OCI-LY1 (cell line): Measurements from ENCODE around the gene SUGP2.
"Not testable (repeated sequence)": the region's sequence is repeated elsewhere in the genome, so short reads cannot be mapped to it uniquely, and the experiment has no call there.

Source experiments
- H2AFZ ChIP-seq: fragments of 200-600 bp; sonication (generic), shearing (Covaris generic); 2 replicates; pipeline ENCODE4 v1.6.0; 2014; ENCODE audit warnings: antibody characterized with exemption, mild to moderate bottlenecking, low read length
- H3F3A ChIP-seq: fragments of 200-600 bp; sonication (generic), shearing (Covaris generic); 2 replicates; pipeline ENCODE4 v1.6.0; 2014; ENCODE audit warnings: mild to moderate bottlenecking, antibody characterized with exemption, low read length, moderate library complexity; ENCODE audit not compliant: insufficient read depth
- H3K27ac ChIP-seq: fragments of 200-600 bp; sonication (generic); 2 replicates; pipeline ENCODE4 v1.5.1; 2014; ENCODE audit warnings: low read length, mixed run types, mild to moderate bottlenecking, low read depth; ENCODE audit not compliant: poor library complexity, severe bottlenecking
- H3K27me3 ChIP-seq: fragments of 200-600 bp; sonication (generic); 2 replicates; pipeline ENCODE4 v1.6.0; 2014; ENCODE audit warnings: antibody characterized with exemption, mild to moderate bottlenecking, low read length, moderate library complexity; ENCODE audit not compliant: insufficient read depth
- H3K36me3 ChIP-seq: fragments of 200-600 bp; sonication (generic); 2 replicates; pipeline ENCODE4 v1.6.1; 2014; ENCODE audit warnings: mild to moderate bottlenecking, antibody characterized with exemption, low read length, moderate library complexity, mixed read lengths; ENCODE audit not compliant: insufficient read depth
- H3K4me1 ChIP-seq: fragments of 200-600 bp; sonication (generic); 2 replicates; pipeline ENCODE4 v1.5.1; 2014; ENCODE audit warnings: mild to moderate bottlenecking, low read length, moderate library complexity; ENCODE audit not compliant: insufficient read depth, severe bottlenecking
- H3K4me2 ChIP-seq: fragments of 200-600 bp; sonication (generic), shearing (Covaris generic); 2 replicates; pipeline ENCODE4 v1.6.1; 2014; ENCODE audit warnings: low read length
- H3K4me3 ChIP-seq: fragments of 200-600 bp; sonication (generic); 2 replicates; pipeline ENCODE4 v1.5.1; 2014; ENCODE audit warnings: low read length, low read depth, mild to moderate bottlenecking, mixed read lengths; ENCODE audit not compliant: poor library complexity, severe bottlenecking
- H3K79me2 ChIP-seq: fragments of 200-600 bp; shearing (Covaris generic); 2 replicates; pipeline ENCODE4 v1.6.1; 2016; ENCODE audit warnings: mixed run types, low read length, mixed read lengths; ENCODE audit not compliant: insufficient read depth
- H3K9ac ChIP-seq: fragments of 200-600 bp; sonication (generic), shearing (Covaris generic); 2 replicates; pipeline ENCODE4 v1.6.1; 2014; ENCODE audit warnings: mild to moderate bottlenecking, low read length, mixed read lengths
- H3K9me2 ChIP-seq: fragments of 200-600 bp; sonication (generic), shearing (Covaris generic); 2 replicates; pipeline ENCODE4 v1.6.1; 2014; ENCODE audit warnings: low read depth, mild to moderate bottlenecking, low read length, mixed read lengths
- H3K9me3 ChIP-seq: fragments of 200-600 bp; shearing (Covaris generic); 2 replicates; pipeline ENCODE4 v1.6.1; 2014; ENCODE audit warnings: low read length, mixed read lengths
- H4K20me1 ChIP-seq: fragments of 200-600 bp; sonication (generic), shearing (Covaris generic); 2 replicates; pipeline ENCODE4 v1.6.0; 2016; ENCODE audit warnings: mild to moderate bottlenecking, low read length; ENCODE audit not compliant: insufficient read depth
- CTCF ChIP-seq: fragments of 200-600 bp; sonication (generic), shearing (Covaris generic); IDR thresholded peaks from 2 replicates; pipeline ENCODE4 v1.5.1; 2017; ENCODE audit warnings: mild to moderate bottlenecking, antibody characterized with exemption, low read length, moderate library complexity, mixed read lengths
- EZH2 ChIP-seq: fragments of 200-600 bp; sonication (generic), shearing (Covaris generic); IDR thresholded peaks from 2 replicates; pipeline ENCODE4 v1.8.0; 2017; ENCODE audit warnings: borderline replicate concordance, mixed run types, mild to moderate bottlenecking, antibody characterized with exemption, low read length, moderate library complexity, mixed read lengths

SUGP2 gene

GRCh38 chr19:19025861-19026260 is 7.5 kb downstream of the SUGP2 start:
- H3K36me3 ChIP-seq, result peaks cover 97% of the 10 kb centered on the region
- no peaks in the 10 kb centered on the region for H3K9me3 ChIP-seq
- H3K9me2 ChIP-seq, result no peaks in the 10 kb centered on the region
- H3K9ac ChIP-seq, result no peak overlapping the region
- no peaks in the 10 kb centered on the region for H3F3A ChIP-seq
- no peaks in the 10 kb centered on the region for H3K27me3 ChIP-seq
- no peak overlapping the region for H2AFZ ChIP-seq
- H4K20me1 ChIP-seq, result no peaks in the 10 kb centered on the region
- no peak overlapping the region for H3K4me3 ChIP-seq
- H3K27ac ChIP-seq, result no peak overlapping the region
- peaks cover 17% of the 10 kb centered on the region for H3K79me2 ChIP-seq
- H3K4me2 ChIP-seq, result no peak overlapping the region
- no peaks in the 10 kb centered on the region for H3K4me1 ChIP-seq
- TF ChIP-seq EZH2, result no peak
- no peak for TF ChIP-seq CTCF

GRCh38 chr19:19023376-19023775 is 9.9 kb downstream of the SUGP2 start:
- H2AFZ ChIP-seq, H3K27me3 ChIP-seq, H3K27ac ChIP-seq, H4K20me1 ChIP-seq, H3K4me1 ChIP-seq, H3K4me3 ChIP-seq, H3K4me2 ChIP-seq, H3K9ac ChIP-seq, H3K9me3 ChIP-seq, H3F3A ChIP-seq, H3K9me2 ChIP-seq: not testable (repeated sequence)
- Histone ChIP-seq H3K36me3 (peaks cover 90% of the 10 kb centered on the region), H3K79me2 (peaks cover 30% of the 10 kb centered on the region)

DNA sequence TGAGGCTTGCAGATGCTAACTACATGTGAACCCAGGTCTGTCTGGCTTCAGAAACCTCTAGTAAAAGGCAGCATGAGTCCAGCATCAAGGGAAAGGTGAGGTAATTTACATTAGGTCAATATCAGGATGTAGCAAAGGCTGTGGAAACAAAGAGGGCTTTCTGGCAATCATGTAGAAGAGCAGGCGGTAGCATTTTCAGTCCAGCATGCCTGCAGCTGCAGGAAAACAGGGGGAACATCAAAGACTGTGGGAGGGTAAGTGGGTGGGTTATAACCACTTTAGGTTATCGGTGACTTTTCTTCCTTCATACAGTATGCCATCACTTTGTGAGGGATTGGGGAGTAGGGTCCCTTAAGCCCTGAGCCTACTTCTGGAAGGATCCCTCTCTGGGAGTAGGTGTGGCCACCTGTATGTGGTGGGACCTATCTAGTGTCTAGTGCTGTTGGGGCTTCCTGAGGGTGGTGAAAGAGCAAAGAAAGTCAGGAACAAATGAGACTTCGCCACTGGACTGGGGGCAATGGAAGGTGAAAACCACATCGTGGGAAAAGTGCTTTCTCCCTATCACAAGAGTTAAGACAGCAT is 10.8 kb downstream of the SUGP2 start:
- no peaks in the 10 kb centered on the region for H3K9me2 ChIP-seq
- no peaks in the 10 kb centered on the region for H3F3A ChIP-seq
- TF ChIP-seq CTCF (no peak), EZH2 (no peak)
- peaks cover 90% of the 10 kb centered on the region for H3K36me3 ChIP-seq
- no peak overlapping the region for H3K4me2 ChIP-seq
- H3K4me1 ChIP-seq, result no peaks in the 10 kb centered on the region
- H3K4me3 ChIP-seq, result no peak overlapping the region
- no peak overlapping the region for H2AFZ ChIP-seq
- no peak overlapping the region for H3K27ac ChIP-seq
- no peaks in the 10 kb centered on the region for H3K9me3 ChIP-seq
- no peak overlapping the region for H3K9ac ChIP-seq
- no peaks in the 10 kb centered on the region for H4K20me1 ChIP-seq
- no peaks in the 10 kb centered on the region for H3K27me3 ChIP-seq
- H3K79me2 ChIP-seq, result peaks cover 30% of the 10 kb centered on the region

DNA sequence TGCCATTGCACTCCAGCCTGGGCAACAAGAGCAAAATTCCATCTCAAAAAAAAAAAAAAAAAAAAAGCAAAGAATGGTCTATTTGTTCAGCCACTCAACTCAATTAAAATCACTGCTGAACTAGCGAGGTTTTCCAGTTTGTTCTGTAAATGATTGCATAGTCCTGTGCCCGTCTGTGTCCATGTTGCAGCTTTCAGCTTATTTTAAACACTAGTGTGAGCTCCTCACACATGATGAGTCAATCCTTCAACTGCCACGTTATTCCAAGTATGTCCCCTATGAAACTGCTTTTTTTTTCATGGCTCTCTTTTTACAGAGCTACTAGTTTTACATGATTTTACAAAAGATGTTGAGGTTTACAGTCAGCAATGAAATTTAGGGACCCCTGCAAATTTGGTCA is 12.2 kb downstream of the SUGP2 start:
- Histone ChIP-seq H3K36me3 (peaks cover 90% of the 10 kb centered on the region), H3F3A (no peaks in the 10 kb centered on the region), H3K9ac (no peak overlapping the region), H2AFZ (no peak overlapping the region), H3K9me2 (no peaks in the 10 kb centered on the region), H3K4me2 (no peak overlapping the region), H3K4me3 (no peak overlapping the region), H3K4me1 (no peaks in the 10 kb centered on the region), H3K27ac (no peak overlapping the region), H4K20me1 (no peaks in the 10 kb centered on the region), H3K79me2 (peaks cover 36% of the 10 kb centered on the region), H3K27me3 (no peaks in the 10 kb centered on the region), H3K9me3 (no peaks in the 10 kb centered on the region)
- TF ChIP-seq CTCF, result no peak
- no peak for TF ChIP-seq EZH2
